ENCODE results near the gene NHERF1.

Gene NHERF1

DNA sequence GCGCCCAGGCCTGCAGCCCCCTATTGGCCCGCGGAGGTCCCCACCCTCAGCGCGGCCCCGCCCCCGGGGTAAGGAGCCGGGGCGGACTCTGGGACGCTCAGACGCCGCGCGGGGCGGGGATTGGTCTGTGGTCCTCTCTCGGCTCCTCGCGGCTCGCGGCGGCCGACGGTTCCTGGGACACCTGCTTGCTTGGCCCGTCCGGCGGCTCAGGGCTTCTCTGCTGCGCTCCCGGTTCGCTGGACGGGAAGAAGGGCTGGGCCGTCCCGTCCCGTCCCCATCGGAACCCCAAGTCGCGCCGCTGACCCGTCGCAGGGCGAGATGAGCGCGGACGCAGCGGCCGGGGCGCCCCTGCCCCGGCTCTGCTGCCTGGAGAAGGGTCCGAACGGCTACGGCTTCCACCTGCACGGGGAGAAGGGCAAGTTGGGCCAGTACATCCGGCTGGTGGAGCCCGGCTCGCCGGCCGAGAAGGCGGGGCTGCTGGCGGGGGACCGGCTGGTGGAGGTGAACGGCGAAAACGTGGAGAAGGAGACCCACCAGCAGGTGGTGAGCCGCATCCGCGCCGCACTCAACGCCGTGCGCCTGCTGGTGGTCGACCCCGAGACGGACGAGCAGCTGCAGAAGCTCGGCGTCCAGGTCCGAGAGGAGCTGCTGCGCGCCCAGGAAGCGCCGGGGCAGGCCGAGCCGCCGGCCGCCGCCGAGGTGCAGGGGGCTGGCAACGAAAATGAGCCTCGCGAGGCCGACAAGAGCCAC lies at the start of gene NHERF1:
TSS of gene NHERF1 (plus strand) at position 100 of the 750 bp plus-strand sequence. CDS start at position 319, 219 bp downstream.
- peak in 49 of 51 donors; percentile 52 to 98 (median 89) for DNase-seq

DNA sequence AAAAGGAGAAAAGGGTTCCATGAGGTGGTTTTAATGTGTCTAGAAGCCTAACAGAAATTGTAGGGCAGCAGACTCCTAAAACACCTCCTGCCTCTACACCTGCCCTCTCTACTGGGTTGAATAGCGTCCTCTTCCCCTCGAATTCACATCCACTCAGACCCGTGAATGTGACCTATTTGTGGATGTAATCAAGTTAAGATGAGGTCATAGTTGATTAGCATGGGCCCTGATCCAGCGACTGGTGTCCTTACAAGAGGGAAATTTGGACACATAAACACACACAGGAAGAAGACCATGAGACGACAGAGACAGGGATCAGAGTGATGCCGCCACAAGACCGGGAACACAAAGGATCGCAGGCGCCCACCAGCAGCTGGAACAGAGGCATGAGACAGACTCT lies 49.2 kb upstream of the NHERF1 start:
- DNase-seq, result no peak

- no peak for DNase-seq
These were observed 46.1 kb upstream of the NHERF1 start for GRCh38 chr17:74702116-74702871.

DNA sequence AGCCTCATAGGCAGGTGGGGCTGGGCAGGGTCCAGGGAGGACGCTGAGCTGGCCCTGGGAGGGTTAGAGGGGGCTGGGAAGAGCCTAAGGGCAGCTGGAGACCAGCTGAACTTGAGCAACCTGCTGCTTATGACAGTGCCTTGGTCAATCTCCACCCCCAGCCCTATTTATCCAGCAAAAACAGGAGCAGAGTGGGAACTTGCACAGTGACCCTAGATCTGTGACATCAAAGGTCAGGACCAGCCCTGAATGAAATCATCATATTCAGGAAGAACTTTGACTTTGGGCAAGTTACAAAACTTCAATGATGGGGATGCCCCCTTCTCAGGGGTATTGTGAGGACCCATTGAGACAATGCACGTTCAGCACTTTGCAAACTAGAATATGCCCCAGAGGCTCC lies 45.1 kb upstream of the NHERF1 start:
- no peak for DNase-seq

DNA sequence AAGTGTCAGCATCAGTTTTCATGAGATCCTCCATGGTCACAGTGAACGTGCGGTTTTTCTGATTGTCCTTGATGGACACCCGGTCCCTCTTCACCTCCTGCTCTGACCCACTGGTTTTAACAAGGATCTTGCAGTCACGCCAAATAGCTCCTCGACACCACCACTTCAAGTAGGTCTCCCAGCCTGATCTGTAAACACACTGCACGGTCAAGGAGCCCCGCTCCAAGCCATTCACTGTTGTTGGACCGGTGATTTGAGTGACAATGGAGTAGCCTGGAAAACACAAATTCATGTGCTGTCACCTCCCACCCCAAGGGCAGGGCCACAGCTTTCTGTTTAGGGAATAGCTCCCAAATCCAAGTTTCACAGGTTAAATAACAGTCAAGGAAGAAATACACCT lies 43.9 kb upstream of the NHERF1 start:
- DNase-seq, result no peak

GRCh38 chr17:74711058-74711824 lies 37.2 kb upstream of the NHERF1 start:
- DNase-seq, result no peak

DNA sequence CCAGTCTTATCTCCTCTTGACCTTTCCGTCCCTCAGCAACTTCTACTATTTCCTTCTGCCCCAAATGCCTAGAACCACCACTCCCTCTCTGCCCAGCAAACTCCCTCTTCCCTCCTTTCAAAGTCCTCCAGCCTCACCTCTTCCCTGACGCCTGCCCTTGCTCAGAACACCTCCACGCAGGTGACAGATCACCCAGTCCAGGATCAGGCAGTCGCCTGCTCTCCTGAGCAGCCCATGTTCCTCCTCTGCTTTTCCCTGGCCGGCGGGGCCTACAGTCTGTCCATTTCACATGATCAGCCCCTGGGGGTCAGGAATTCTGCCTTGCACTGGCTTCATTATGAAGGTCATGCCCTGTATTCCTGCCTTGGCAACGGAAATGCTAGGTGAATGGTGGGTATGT lies 36.1 kb upstream of the NHERF1 start:
- DNase-seq, result no peak

DNA sequence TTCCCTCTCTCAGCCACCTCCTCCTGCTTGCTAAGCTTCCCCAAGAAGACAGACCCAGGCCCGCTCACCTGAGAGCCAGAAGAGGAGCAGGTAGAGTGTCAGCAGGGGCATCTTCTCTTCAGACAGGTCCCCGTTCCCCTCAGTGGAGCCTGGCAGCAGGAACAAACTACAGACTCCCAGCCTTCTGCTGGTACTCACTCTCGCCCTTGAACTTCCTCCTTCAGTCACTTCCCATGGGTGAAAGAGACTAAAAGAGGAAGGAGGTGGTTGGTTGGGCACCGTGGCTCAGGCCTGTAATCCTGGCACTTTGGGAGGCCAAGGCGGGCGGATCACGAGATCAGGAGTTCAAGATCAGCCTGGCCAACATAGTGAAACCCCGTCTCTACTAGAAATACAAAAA lies 35.7 kb upstream of the NHERF1 start, which contains the start of gene CD300LF:
TSS of gene CD300LF (minus strand) at position 168 of the 400 bp plus-strand sequence. CDS start at position 111, 57 bp downstream.
- peak in 7 of 51 donors; percentile 5 to 12 (median 7) for DNase-seq

DNA sequence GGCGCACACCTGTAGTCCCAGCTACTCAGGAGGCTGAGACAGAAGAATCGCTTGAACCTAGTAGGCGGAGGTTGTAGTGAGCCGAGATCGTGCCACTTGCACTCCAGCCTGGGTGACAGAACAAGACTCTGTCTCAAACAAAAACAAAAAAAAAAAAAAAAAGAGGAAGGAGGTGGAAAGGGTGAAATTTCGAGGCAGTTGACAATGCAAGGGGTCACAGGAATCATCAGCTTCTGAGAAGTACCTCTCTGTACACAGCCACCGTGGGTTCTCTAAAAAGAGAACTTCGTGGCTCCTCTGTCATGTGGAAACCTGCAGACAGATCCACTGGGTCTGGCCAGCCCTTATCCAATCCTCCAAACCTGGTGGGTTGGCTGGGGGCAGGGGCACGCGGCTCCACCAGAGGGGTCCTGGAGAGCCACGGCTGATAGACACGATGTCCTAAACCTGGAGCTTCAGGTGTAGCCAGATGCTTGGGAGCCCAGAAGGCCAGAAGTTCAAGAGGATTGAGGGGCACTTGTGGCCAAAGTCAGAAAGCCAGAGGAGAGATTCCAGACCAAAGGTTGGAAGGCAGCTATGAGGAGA lies 35.2 kb upstream of the NHERF1 start:
- DNase-seq, result no peak

- no peak for DNase-seq
These were observed 33.3 kb upstream of the NHERF1 start for GRCh38 chr17:74715144-74715543.

DNA sequence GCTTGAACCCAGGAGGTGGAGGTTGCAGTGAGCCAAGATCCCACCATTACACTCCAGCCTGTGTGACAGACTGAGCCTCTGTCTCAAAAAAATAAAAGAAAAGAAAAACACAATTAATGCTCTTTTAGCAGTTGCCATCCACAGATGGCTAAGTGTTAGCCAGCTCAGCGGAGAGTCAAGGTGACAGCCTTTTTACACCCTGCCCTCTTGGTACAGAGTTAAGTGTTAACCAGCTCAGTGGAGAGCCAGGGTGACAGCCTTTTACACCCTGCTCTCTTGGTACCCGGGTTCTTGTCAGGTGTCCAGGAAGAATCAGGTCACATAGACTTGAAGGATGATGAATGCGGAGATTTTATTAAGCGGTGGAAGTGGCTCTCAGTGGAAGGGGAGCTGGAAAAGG lies 27.9 kb upstream of the NHERF1 start:
- no peak for DNase-seq

- no peak for DNase-seq
These were observed 25.6 kb upstream of the NHERF1 start for GRCh38 chr17:74722782-74723181.

GRCh38 chr17:74723891-74724290 lies 24.5 kb upstream of the NHERF1 start:
- no peak for DNase-seq

GRCh38 chr17:74725111-74725510 lies 23.3 kb upstream of the NHERF1 start:
- DNase-seq, result no peak

DNA sequence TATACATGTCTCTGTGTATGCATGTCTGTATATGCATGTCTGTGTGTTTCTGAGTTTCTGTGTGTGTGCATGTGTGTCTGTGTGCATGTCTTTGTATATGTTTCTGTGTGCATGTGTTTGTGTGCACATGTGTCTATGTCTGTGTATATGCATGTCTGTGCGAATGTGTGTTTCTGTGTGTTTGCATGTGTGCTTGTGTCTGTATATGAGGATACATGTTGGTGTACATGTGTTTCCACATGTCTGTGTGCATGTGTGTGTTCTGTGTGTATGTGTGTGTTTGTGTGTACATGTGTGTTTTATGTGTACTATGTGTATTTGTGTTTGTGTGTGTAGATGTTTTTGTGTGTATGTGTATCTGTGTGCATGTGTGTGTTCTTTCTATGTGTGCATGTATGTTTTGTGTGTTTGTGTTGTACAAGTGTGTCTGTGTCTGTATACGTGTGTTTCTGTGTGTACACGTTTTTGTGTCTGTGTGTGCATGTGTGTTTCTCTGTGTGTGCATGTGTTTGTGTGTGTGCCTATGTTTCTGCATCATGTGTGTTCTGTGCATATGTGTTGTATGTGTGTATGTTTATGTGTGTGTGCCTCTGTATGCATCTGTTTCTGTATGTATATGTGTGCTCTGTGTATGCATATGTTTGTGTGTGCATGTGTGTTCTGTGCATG lies 20.3 kb upstream of the NHERF1 start:
- no peak for DNase-seq

GRCh38 chr17:74728702-74729075 lies 19.7 kb upstream of the NHERF1 start:
- no peak for DNase-seq

- DNase-seq, result no peak
These were observed 19.1 kb upstream of the NHERF1 start for GRCh38 chr17:74729368-74729767.

DNA sequence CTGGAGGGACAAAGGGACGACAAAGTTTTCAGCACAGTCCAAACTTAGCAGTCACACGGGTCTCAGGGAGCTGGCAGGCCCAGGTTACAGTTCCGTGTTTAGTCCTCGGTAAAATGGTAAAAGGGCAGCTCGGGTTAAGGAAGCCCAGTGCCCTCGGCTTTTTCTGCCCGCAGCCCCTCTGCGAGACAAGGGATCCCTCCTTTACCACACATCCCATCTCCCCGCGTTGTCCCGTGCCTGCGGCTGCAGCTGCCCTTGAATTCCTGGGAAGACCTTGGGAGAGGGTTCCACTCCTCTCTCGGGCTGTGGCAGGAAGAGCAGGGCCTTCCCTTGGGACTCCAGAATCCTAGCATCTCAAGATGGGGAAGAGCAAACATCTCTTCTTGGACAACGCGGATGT lies 18.6 kb upstream of the NHERF1 start:
- DNase-seq, result no peak

- DNase-seq, result no peak
These were observed 17.7 kb upstream of the NHERF1 start for GRCh38 chr17:74730491-74731346.

DNA sequence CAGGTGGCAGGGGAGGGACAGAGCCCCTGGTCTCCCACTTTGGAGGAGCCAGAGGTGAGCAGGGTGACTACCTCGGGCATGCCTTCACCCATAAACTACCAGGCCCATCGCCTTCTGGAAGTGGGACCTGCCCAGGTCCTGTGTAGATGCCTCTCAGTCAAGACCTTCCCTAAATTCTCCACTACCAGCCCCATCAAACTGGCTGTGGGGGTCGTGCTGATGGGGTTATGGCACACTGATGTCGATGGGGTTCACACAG lies 17.2 kb upstream of the NHERF1 start:
- DNase-seq, result no peak
